ENCODE data around the gene IAPP. TPM values are rescaled to one million over a fixed set of nuclear protein-coding genes. Genes with fewer than 3 reads are reported as not detected.

IAPP gene
- total and polyA plus RNA-seq, 9 donors = not detected

GRCh38 chr12:21337959-21338744 is 34.5 kb upstream of the IAPP start:
- Histone ChIP-seq H3K36me3 (no peaks in the 10 kb centered on the region), H3K27me3 (no peaks in the 10 kb centered on the region), H3K9me3 (no peaks in the 10 kb centered on the region), H3K27ac (no peak overlapping the region), H3K4me1 (ENCODE audit: insufficient read depth) (no peaks in the 10 kb centered on the region), H3K4me3 (no peak overlapping the region)
- TF ChIP-seq POLR2A (IDR thresholded peaks at IDR 0.05) (no peak), EP300 (IDR thresholded peaks at IDR 0.05) (no peak)
- TF ChIP-seq, protein P1, sequence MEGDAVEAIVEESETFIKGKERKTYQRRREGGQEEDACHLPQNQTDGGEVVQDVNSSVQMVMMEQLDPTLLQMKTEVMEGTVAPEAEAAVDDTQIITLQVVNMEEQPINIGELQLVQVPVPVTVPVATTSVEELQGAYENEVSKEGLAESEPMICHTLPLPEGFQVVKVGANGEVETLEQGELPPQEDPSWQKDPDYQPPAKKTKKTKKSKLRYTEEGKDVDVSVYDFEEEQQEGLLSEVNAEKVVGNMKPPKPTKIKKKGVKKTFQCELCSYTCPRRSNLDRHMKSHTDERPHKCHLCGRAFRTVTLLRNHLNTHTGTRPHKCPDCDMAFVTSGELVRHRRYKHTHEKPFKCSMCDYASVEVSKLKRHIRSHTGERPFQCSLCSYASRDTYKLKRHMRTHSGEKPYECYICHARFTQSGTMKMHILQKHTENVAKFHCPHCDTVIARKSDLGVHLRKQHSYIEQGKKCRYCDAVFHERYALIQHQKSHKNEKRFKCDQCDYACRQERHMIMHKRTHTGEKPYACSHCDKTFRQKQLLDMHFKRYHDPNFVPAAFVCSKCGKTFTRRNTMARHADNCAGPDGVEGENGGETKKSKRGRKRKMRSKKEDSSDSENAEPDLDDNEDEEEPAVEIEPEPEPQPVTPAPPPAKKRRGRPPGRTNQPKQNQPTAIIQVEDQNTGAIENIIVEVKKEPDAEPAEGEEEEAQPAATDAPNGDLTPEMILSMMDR (IDR thresholded peaks at IDR 0.05) = no peak
- intact Hi-C loops (cut with DNase I) = no loop called here
- DNase-seq = no peak
- WGBS, 3 donors = 91 to 92% (median 91%) methylated on average over 6 of the region's 6 CpGs

- TF ChIP-seq, protein P1 (IDR thresholded peaks at IDR 0.05) = no peak
- no peak for TF ChIP-seq POLR2A (IDR thresholded peaks at IDR 0.05)
- no peak for TF ChIP-seq EP300 (IDR thresholded peaks at IDR 0.05)
- DNase-seq = no peak
- H3K9me3 ChIP-seq = no peaks in the 10 kb centered on the region
- intact Hi-C loops (cut with DNase I) = no loop called here
- H3K4me3 ChIP-seq = no peak overlapping the region
- H3K27ac ChIP-seq = no peak overlapping the region
- H3K36me3 ChIP-seq = no peaks in the 10 kb centered on the region
- WGBS, 3 donors = 81 to 90% (median 89%) methylated on average over 1 of the region's 1 CpG
- no peaks in the 10 kb centered on the region for H3K27me3 ChIP-seq
- H3K4me1 ChIP-seq (ENCODE audit: insufficient read depth) = no peaks in the 10 kb centered on the region
Observed at GRCh38 chr12:21339921-21340320, 32.8 kb upstream of the IAPP start.

DNA sequence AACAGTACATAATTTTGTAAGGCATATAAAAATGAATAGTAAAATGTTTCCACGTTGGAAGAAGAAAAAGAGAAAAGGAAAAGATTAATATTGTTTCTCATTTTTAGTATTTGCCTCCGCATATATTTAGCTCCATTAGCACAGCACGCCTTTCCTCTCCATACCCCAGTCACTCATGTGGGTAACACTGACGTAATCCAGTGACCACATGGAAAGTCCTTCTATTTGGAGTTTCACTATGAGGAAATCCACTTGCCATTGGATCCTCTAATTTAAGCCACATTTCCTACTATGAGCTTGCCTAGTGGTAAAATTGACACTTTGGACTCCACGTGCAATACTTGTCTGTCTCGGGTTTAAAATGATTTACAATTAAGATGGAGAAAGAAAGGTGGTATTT is 32.3 kb upstream of the IAPP start:
- TF ChIP-seq, protein P1 (IDR thresholded peaks at IDR 0.05) = no peak
- TF ChIP-seq POLR2A (IDR thresholded peaks at IDR 0.05) (no peak), EP300 (IDR thresholded peaks at IDR 0.05) (no peak)
- Histone ChIP-seq H3K4me1 (ENCODE audit: insufficient read depth) (no peaks in the 10 kb centered on the region), H3K27me3 (no peaks in the 10 kb centered on the region), H3K4me3 (no peak overlapping the region), H3K36me3 (no peaks in the 10 kb centered on the region), H3K9me3 (no peaks in the 10 kb centered on the region), H3K27ac (no peak overlapping the region)
- WGBS, 3 donors = 77 to 83% (median 81%) methylated on average over 6 of the region's 6 CpGs
- intact Hi-C loops (cut with DNase I) = no loop called here
- no peak for DNase-seq

DNA sequence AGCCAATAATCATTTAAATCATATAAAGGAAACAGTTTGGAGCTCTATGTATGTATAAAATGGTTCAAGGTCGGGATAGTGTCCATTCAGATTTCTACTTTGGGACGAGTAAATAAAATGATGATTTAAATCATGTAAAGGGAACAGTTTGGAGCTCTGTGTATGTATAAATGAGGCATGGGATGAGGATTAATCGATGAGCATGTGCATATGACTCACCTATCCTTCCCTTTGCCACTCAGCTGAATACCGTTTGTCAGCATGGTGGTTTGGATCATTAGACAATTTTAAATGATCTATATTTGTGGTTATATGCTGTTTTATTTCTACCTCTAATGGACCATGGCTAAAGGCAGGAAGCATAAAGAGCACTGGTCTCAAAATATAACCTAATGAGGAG is 30.9 kb upstream of the IAPP start:
- intact Hi-C loops (cut with DNase I) = no loop called here
- 68 to 72% (median 68%) methylated on average over 4 of the region's 4 CpGs for WGBS, 3 donors
- TF ChIP-seq, protein P1 (IDR thresholded peaks at IDR 0.05) = no peak
- TF ChIP-seq POLR2A (IDR thresholded peaks at IDR 0.05) (no peak), EP300 (IDR thresholded peaks at IDR 0.05) (no peak)

More for the DNA sequence above, 30.9 kb upstream of the IAPP start:
- Histone ChIP-seq H3K4me1 (ENCODE audit: insufficient read depth) (no peaks in the 10 kb centered on the region), H3K27ac (no peak overlapping the region), H3K9me3 (no peaks in the 10 kb centered on the region), H3K27me3 (no peaks in the 10 kb centered on the region), H3K4me3 (no peak overlapping the region), H3K36me3 (no peaks in the 10 kb centered on the region)
- no peak for DNase-seq

Measured in ovary (tissue), 9 donors.